HepG2 (cell line): ENCODE data around the gene VCAN. TPM values are rescaled to one million over a fixed set of nuclear protein-coding genes. Genes with fewer than 3 reads are reported as not detected.

ENCODE experiments used
- CENPX ChIP-seq: sonication (generic); formaldehyde crosslinking; IDR thresholded peaks from 2 replicates; pipeline ENCODE4 v1.9.0; 2021; ENCODE audit warnings: mild to moderate bottlenecking, missing genetic modification reagents, moderate library complexity
- CHCHD3 ChIP-seq: sonication (generic); formaldehyde crosslinking; IDR thresholded peaks from 2 replicates; pipeline ENCODE4 v1.8.0; 2022; ENCODE audit warnings: mild to moderate bottlenecking, missing genetic modification reagents, moderate library complexity
- ETV5 ChIP-seq: IDR thresholded peaks from 2 replicates; pipeline ENCODE4 v1.6.1; 2018; ENCODE audit warnings: missing biosample characterization, missing genetic modification reagents, inconsistent platforms, borderline replicate concordance
- FOSL1 ChIP-seq: sonication (generic); formaldehyde crosslinking; IDR thresholded peaks from 2 replicates; pipeline ENCODE4 v1.9.0; 2021; ENCODE audit warnings: missing genetic modification reagents, borderline replicate concordance
- GATAD1 ChIP-seq: IDR thresholded peaks from 2 replicates; pipeline ENCODE4 v1.6.1; 2016; ENCODE audit warnings: missing genetic modification reagents, missing compliant biosample characterization
- GLI4 ChIP-seq: sonication (generic); formaldehyde crosslinking; IDR thresholded peaks from 2 replicates; pipeline ENCODE4 v1.5.1; 2020; ENCODE audit warnings: missing genetic modification reagents, mild to moderate bottlenecking, moderate library complexity, borderline replicate concordance
- HDAC1 ChIP-seq: sonication (generic); formaldehyde crosslinking; IDR thresholded peaks from 2 replicates; pipeline ENCODE4 v1.5.1; 2020; ENCODE audit warnings: mild to moderate bottlenecking, missing genetic modification reagents
- HHEX ChIP-seq: IDR thresholded peaks from 2 replicates; pipeline ENCODE4 v1.6.1; 2016; ENCODE audit warnings: control low read depth
- HMG20A ChIP-seq: IDR thresholded peaks from 2 replicates; pipeline ENCODE4 v1.6.1; 2016; ENCODE audit warnings: borderline replicate concordance
- MED1 ChIP-seq: sonication (generic); formaldehyde crosslinking; IDR thresholded peaks from 2 replicates; pipeline ENCODE4 v1.4.0; 2020; ENCODE audit warnings: missing genetic modification reagents
- MIXL1 ChIP-seq: IDR thresholded peaks from 2 replicates; pipeline ENCODE4 v1.6.1; 2016
- RCOR2 ChIP-seq: IDR thresholded peaks from 2 replicates; pipeline ENCODE4 v1.6.1; 2016; ENCODE audit warnings: missing biosample characterization, missing genetic modification reagents
- SOX6 ChIP-seq, 2 experiments: fragments of 450-650 bp in 1 of 2; sonication (generic) in 1 of 2; formaldehyde crosslinking in 1 of 2; IDR thresholded peaks; 2 replicates each; pipeline versions ENCODE4 v1.4.0 to v1.6.1; 2017 to 2020; ENCODE audit warnings: antibody characterized with exemption in 1 of 2, mild to moderate bottlenecking in 1 of 2, missing genetic modification reagents in 1 of 2
- ZNF513 ChIP-seq: sonication (generic); formaldehyde crosslinking; conservative IDR thresholded peaks from 2 replicates; pipeline ENCODE4 v1.5.0; 2020; ENCODE audit warnings: missing genetic modification reagents
- ZSCAN31 ChIP-seq: sonication (generic); formaldehyde crosslinking; IDR thresholded peaks from 2 replicates; pipeline ENCODE4 v1.5.0; 2020; ENCODE audit warnings: low read depth, mild to moderate bottlenecking, missing genetic modification reagents
- polyA plus RNA-seq, 8 experiments: library from polyadenylated mRNA; depleted of rRNA in 3 of 8; stranded (reverse) in 7 of 8; unstranded in 1 of 8; fragments of >200 nt; fragmentation: Illumina TruSeq in 4 of 8; extraction: Trizol in 4 of 8; gene quantifications; 2 replicates each; pipeline versions ENCODE4 v1.2.1 to v1.2.3, GENCODE V29; 2011 to 2016; ENCODE audit warnings: low read depth in 4 of 8, missing spikeins in 1 of 8, mixed read lengths in 1 of 8; ENCODE audit not compliant: insufficient read depth in 1 of 8
- total RNA-seq, 5 experiments: library from RNA; depleted of rRNA; stranded (reverse); fragments of >200 nt; fragmentation: Illumina TruSeq; extraction: Trizol; gene quantifications; 2 replicates each; pipeline ENCODE4 v1.2.3, GENCODE V29; 2016; ENCODE audit warnings: low read depth in 1 of 5
- TF ChIP-seq, protein P1 (sequence below): sonication (generic); formaldehyde crosslinking; IDR thresholded peaks from 2 replicates; pipeline ENCODE4 v1.4.0; 2020; ENCODE audit warnings: mild to moderate bottlenecking, missing genetic modification reagents
- TF ChIP-seq, protein P2 (sequence below): sonication (generic); formaldehyde crosslinking; IDR thresholded peaks from 2 replicates; pipeline ENCODE4 v1.4.0; 2020; ENCODE audit warnings: missing genetic modification reagents, low read depth, mild to moderate bottlenecking, borderline replicate concordance
- TF ChIP-seq, protein P3 (sequence below): sonication (generic); formaldehyde crosslinking; IDR thresholded peaks from 2 replicates; pipeline ENCODE4 v1.4.0; 2020; ENCODE audit warnings: mild to moderate bottlenecking, missing genetic modification reagents, borderline replicate concordance

The VCAN gene
- total and polyA plus RNA-seq, 2 of the 13 experiments (the other 11 are each of a cell fraction or from before 2014, with no cell fraction given): 1.2 to 3.5 TPM

DNA sequence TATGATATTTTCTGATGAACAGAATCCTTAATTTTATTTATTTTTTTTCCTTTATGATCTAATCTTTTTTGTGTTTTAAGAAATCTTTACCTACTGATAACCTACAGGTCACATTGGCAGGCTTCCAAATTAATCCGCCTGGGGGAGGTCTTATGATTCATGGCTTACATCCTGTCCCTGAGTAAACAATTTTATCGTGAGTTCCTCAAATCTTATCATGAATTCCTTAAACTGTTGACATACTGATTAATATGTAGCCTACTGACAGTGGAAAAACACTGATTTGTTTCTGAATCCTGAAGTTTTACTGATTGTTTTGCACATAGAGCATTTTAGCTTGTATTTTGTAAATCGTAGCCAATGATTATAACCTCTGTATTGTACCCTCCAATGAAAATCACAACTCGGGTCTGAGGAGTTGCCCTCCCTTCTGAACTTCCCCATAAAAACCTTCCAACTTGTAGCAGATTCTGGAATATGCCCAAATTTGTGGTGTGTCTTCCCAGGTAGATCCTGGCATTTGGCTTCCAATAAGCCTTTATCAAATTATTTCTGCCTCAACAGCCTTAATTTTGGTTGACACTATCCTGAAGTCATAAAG lies 105.6 kb downstream of the VCAN start (continued):
- TF ChIP-seq, protein P1, sequence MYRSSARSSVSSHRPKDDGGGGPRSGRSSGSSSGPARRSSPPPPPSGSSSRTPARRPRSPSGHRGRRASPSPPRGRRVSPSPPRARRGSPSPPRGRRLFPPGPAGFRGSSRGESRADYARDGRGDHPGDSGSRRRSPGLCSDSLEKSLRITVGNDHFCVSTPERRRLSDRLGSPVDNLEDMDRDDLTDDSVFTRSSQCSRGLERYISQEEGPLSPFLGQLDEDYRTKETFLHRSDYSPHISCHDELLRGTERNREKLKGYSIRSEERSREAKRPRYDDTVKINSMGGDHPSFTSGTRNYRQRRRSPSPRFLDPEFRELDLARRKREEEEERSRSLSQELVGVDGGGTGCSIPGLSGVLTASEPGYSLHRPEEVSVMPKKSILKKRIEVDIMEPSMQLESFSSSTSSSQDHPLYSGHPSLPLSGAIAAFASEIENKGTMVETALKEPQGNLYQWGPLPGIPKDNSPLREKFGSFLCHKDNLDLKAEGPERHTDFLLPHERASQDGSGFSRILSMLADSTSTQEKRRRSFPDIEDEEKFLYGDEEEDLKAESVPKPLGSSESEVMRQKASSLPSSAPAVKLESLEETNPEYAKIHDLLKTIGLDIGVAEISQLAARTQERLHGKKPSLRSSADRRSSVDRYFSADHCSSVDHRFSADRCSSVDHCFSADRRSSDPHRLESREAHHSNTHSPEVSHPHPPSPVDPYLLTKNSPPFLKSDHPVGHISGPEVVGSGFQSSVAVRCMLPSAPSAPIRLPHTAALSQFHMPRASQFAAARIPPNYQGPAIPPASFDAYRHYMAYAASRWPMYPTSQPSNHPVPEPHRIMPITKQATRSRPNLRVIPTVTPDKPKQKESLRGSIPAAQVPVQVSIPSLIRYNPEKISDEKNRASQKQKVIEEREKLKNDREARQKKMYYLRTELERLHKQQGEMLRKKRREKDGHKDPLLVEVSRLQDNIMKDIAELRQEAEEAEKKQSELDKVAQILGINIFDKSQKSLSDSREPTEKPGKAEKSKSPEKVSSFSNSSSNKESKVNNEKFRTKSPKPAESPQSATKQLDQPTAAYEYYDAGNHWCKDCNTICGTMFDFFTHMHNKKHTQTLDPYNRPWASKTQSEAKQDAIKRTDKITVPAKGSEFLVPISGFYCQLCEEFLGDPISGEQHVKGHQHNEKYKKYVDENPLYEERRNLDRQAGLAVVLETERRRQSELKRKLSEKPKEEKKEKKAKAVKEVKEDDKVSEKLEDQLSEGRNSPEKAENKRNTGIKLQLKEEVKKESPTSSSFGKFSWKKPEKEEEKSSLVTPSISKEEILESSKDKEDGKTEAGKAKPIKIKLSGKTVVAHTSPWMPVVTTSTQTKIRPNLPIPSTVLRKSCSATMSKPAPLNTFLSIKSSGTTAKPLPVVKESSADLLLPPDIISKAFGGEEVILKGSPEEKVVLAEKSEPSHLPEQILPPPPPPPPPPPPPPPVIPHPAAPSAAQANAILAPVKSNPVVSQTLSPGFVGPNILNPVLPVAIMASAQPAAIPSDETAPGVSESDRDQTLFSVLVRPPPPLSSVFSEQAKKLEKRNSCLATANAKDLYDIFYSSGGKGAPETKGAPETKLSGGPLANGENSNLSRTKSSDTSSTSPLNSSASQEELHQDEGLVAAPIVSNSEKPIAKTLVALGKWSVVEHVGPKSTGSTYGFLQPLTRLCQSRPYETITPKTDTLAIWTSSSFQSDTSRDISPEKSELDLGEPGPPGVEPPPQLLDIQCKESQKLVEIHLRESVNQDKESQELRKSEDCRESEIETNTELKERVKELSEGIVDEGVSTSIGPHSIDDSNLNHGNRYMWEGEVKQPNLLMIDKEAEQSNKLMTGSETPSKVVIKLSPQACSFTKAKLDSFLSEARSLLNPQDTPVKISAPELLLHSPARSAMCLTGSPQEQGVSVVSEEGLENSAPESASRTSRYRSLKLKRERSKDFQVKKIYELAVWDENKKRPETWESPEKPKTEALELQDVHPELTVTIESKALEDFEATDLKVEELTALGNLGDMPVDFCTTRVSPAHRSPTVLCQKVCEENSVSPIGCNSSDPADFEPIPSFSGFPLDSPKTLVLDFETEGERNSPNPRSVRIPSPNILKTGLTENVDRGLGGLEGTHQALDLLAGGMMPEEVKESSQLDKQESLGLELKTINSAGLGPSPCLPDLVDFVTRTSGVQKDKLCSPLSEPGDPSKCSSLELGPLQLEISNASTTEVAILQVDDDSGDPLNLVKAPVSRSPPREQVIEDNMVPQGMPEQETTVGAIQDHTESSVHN (CRISPR knock-in tag): no peak
- TF ChIP-seq ZSCAN31: no peak
- TF ChIP-seq, protein P2, sequence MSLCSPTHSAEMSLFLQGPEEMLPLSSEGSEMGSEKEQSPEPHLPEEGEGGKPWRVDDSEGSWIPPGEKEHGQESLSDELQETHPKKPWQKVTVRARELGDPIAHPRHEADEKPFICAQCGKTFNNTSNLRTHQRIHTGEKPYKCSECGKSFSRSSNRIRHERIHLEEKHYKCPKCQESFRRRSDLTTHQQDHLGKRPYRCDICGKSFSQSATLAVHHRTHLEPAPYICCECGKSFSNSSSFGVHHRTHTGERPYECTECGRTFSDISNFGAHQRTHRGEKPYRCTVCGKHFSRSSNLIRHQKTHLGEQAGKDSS: no peak
- peak; percentile 62 for TF ChIP-seq MED1 (CRISPR knock-in tag)
- TF ChIP-seq HHEX: peak; percentile 62; the same call in 1 of the 2 replicates
- peak; percentile 90 for TF ChIP-seq RCOR2 (CRISPR knock-in tag)
- TF ChIP-seq CENPX (CRISPR knock-in tag): no peak
- TF ChIP-seq, protein P3, sequence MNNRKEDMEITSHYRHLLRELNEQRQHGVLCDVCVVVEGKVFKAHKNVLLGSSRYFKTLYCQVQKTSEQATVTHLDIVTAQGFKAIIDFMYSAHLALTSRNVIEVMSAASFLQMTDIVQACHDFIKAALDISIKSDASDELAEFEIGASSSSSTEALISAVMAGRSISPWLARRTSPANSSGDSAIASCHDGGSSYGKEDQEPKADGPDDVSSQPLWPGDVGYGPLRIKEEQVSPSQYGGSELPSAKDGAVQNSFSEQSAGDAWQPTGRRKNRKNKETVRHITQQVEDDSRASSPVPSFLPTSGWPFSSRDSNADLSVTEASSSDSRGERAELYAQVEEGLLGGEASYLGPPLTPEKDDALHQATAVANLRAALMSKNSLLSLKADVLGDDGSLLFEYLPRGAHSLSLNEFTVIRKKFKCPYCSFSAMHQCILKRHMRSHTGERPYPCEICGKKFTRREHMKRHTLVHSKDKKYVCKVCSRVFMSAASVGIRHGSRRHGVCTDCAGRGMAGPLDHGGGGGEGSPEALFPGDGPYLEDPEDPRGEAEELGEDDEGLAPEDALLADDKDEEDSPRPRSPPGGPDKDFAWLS (CRISPR knock-in tag): no peak
- TF ChIP-seq ZNF513 (CRISPR knock-in tag): no peak
- TF ChIP-seq GATAD1: 0 out of 2 replicates have a peak, but pooled peaks have one; percentile 22
- peak; percentile 82; the same call in 1 of the 2 replicates for TF ChIP-seq ETV5 (CRISPR knock-in tag)
- TF ChIP-seq HDAC1 (CRISPR knock-in tag): peak; percentile 81
- TF ChIP-seq MIXL1: peak; percentile 97
- no peak for TF ChIP-seq CHCHD3 (CRISPR knock-in tag)
- TF ChIP-seq GLI4 (CRISPR knock-in tag): no peak
- TF ChIP-seq FOSL1 (CRISPR knock-in tag): peak; percentile 83; the same call in 1 of the 2 replicates
- TF ChIP-seq HMG20A (CRISPR knock-in tag): peak; percentile 99
- TF ChIP-seq SOX6 (IDR thresholded peaks at IDR 0.05): no peak
- TF ChIP-seq SOX6 (CRISPR knock-in tag; IDR thresholded peaks at IDR 0.05): peak; percentile 80
